ENCODE results near the gene RD3L.

RD3L gene

DNA sequence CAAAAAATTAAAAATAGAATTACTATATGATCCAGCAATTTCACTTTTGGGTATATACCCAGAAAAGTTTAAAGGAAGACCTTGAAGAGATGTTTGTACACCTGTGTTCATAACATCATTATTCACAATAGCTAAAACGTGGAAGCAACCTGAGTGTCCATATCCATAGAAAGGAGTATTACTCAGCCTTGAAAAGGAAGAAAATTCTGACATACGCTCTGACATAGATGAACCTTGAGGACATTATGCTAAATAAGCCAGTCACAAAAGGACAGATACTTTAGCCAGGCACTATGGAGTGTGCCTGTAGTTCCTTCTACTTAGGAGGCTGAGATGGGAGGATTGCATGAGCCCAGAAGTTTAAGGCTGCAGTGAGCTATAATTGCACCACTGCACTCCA lies 6.1 kb upstream of the RD3L start:
- no peak for ATAC-seq
- TF ChIP-seq ZFP30 (CRISPR knock-in tag; IDR thresholded peaks at IDR 0.05) (no peak), OSR1 (CRISPR knock-in tag; IDR thresholded peaks at IDR 0.05) (no peak), TOX (CRISPR knock-in tag; IDR thresholded peaks at IDR 0.05; ENCODE audit: borderline replicate concordance) (no peak), ZFP3 (CRISPR knock-in tag; IDR thresholded peaks at IDR 0.05) (no peak), CREB5 (CRISPR knock-in tag; IDR thresholded peaks at IDR 0.05; ENCODE audit: low read depth) (no peak), PATZ1 (CRISPR knock-in tag; IDR thresholded peaks at IDR 0.05; ENCODE audit: borderline replicate concordance) (no peak), CSDC2 (CRISPR knock-in tag; IDR thresholded peaks at IDR 0.05) (no peak), RARB (CRISPR knock-in tag; IDR thresholded peaks at IDR 0.05) (no peak), POU6F1 (CRISPR knock-in tag; IDR thresholded peaks at IDR 0.05; ENCODE audit: borderline replicate concordance, low read depth) (no peak), PPARA (CRISPR knock-in tag; IDR thresholded peaks at IDR 0.05; ENCODE audit: borderline replicate concordance) (no peak), ZNF8 (CRISPR knock-in tag; IDR thresholded peaks at IDR 0.05) (no peak), ESRRG (CRISPR knock-in tag; IDR thresholded peaks at IDR 0.05) (no peak), TSHZ2 (CRISPR knock-in tag; IDR thresholded peaks at IDR 0.05) (no peak), ZNF70 (CRISPR knock-in tag; IDR thresholded peaks at IDR 0.05) (no peak), ISL1 (CRISPR knock-in tag; IDR thresholded peaks at IDR 0.05) (no peak), ZNF565 (CRISPR knock-in tag; conservative IDR thresholded peaks at IDR 0.05; ENCODE audit: low read depth) (no peak), ARNTL (CRISPR knock-in tag; IDR thresholded peaks at IDR 0.05; ENCODE audit: borderline replicate concordance, low read depth) (no peak), BACH2 (CRISPR knock-in tag; IDR thresholded peaks at IDR 0.05; ENCODE audit: borderline replicate concordance) (no peak), ZC3H10 (CRISPR knock-in tag; IDR thresholded peaks at IDR 0.05) (no peak)
- TF ChIP-seq, protein P1, sequence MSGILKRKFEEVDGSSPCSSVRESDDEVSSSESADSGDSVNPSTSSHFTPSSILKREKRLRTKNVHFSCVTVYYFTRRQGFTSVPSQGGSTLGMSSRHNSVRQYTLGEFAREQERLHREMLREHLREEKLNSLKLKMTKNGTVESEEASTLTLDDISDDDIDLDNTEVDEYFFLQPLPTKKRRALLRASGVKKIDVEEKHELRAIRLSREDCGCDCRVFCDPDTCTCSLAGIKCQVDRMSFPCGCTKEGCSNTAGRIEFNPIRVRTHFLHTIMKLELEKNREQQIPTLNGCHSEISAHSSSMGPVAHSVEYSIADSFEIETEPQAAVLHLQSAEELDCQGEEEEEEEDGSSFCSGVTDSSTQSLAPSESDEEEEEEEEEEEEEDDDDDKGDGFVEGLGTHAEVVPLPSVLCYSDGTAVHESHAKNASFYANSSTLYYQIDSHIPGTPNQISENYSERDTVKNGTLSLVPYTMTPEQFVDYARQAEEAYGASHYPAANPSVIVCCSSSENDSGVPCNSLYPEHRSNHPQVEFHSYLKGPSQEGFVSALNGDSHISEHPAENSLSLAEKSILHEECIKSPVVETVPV (CRISPR knock-in tag; IDR thresholded peaks at IDR 0.05) = no peak

GRCh38 chr14:103946975-103947374 lies 4.6 kb upstream of the RD3L start:
- ATAC-seq = no peak
- TF ChIP-seq ZNF70 (CRISPR knock-in tag; IDR thresholded peaks at IDR 0.05) (no peak), POU6F1 (CRISPR knock-in tag; IDR thresholded peaks at IDR 0.05; ENCODE audit: borderline replicate concordance, low read depth) (no peak), CSDC2 (CRISPR knock-in tag; IDR thresholded peaks at IDR 0.05) (no peak), GLIS3 (CRISPR knock-in tag; IDR thresholded peaks at IDR 0.05) (no peak), ZC3H10 (CRISPR knock-in tag; IDR thresholded peaks at IDR 0.05) (no peak), ZFP30 (CRISPR knock-in tag; IDR thresholded peaks at IDR 0.05) (no peak), TCF4 (CRISPR knock-in tag; IDR thresholded peaks at IDR 0.05; ENCODE audit: borderline replicate concordance) (no peak), TSHZ2 (CRISPR knock-in tag; IDR thresholded peaks at IDR 0.05) (no peak), OSR1 (CRISPR knock-in tag; IDR thresholded peaks at IDR 0.05) (no peak), ESRRG (CRISPR knock-in tag; IDR thresholded peaks at IDR 0.05) (no peak), PATZ1 (CRISPR knock-in tag; IDR thresholded peaks at IDR 0.05; ENCODE audit: borderline replicate concordance) (no peak), ZFP3 (CRISPR knock-in tag; IDR thresholded peaks at IDR 0.05) (no peak)
- TF ChIP-seq, protein P1 (CRISPR knock-in tag; IDR thresholded peaks at IDR 0.05) = no peak

Data from SK-N-SH treated with all-trans-retinoic acid at 6 μM for 48 hours (cell line).